ENCODE data around the gene CARS1.

CARS1 gene

DNA sequence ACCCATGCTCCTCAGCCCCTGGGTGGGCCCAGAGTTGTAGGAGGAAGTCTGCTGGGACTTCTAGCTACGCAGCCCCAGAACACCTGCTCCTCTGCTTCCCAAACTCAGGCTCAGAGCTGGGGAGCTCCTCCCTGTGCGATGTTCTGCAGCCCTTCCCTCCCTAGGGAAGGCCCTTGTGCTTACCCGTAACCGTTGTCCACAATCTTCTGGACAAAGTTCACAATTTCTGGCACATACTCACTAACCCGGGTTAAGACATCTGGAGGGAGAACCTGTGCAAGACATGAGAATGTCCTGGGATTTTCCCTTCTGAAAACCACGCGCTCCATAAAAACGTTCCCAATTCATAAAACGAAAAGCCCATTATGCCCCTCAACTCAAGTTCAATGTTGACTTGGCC, 28.4 kb downstream of the CARS1 start:
- ChIA-PET POLR2A (no interaction called here), CTCF (interaction anchor here (0.9 kb wide), 1 partner anchor 11 kb away, joined by 3 read pairs; no protein-coding TSS in a partner anchor)
- no peak for DNase-seq (ENCODE audit: extremely low spot score)
- no peak for TF ChIP-seq CTCF (IDR thresholded peaks at IDR 0.05; ENCODE audit: control extremely low read depth, extremely low read depth, low read depth, missing control alignments)

GRCh38 chr11:3026803-3027202, 30.4 kb downstream of the CARS1 start:
- DNase-seq (ENCODE audit: extremely low spot score) = no peak
- TF ChIP-seq CTCF (IDR thresholded peaks at IDR 0.05; ENCODE audit: control extremely low read depth, extremely low read depth, low read depth, missing control alignments) = no peak
- POLR2A ChIA-PET = no interaction called here
- CTCF ChIA-PET = interaction anchor here (0.9 to 1.2 kb wide), 2 partner anchors 11 to 65 kb away, joined by 3 read pairs; no protein-coding TSS in a partner anchor

DNA sequence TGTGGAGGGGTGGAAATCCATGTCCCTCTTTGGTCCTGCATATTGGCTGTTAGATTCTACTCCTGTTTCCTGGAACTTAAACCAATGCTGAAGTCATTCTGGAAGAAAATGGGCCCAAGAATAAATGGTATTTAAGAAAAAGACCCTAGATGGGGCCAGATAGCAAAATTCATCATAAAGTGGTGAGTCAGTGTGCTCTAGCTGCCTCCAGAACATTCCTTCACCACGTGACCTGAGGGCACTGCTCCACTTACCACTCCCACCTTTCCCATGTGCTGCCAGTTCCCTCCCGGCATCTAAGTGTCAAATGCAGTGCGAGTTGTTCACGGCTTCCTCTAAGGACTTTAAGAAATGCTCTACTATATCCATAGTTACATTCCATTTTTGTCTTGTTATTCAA, 34.2 kb downstream of the CARS1 start:
- DNase-seq (ENCODE audit: extremely low spot score) = no peak
- TF ChIP-seq CTCF (IDR thresholded peaks at IDR 0.05; ENCODE audit: control extremely low read depth, extremely low read depth, low read depth, missing control alignments) = no peak
- ChIA-PET POLR2A (interaction anchor here (0.8 kb wide), 1 partner anchor 28 kb away, joined by 4 read pairs; no protein-coding TSS in a partner anchor), CTCF (interaction anchor here (0.6 to 4.2 kb wide), 7 partner anchors 11 to 93 kb away, joined by 3 to 28 read pairs (median 4); no protein-coding TSS in a partner anchor)

DNA sequence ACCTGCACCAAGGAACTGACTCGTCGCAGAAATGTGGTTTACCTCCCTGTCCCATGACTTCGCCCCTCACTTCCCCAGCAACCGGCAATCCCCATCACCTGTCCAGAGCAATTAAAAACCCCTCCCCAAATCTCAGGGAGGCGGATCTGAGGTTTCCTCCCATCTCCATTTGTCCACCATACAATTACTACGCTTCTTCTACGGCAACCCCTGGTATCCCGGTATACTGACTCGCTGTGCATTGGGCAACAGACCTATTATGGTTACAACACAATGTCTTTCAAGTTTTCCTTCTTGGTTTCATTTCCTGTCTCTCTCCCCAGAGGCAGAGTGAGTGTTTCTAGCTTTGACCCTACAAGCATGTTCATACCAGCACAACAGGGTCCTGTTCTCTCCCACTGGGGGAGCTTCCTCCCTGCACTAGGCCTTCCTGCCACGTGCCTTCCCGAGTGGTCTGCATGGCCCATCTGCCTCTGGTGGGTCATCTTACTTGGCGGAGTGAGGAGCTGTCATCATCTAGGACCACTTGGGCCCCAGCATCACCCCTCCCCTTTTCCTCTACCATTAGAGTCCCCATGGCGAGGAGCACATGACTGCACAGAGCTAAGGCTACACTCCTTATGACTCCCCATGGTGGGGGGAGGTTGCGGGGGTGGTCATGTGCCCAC, 34.8 kb downstream of the CARS1 start:
- ChIA-PET POLR2A (interaction anchor here (0.8 kb wide), 1 partner anchor 28 kb away, joined by 4 read pairs; no protein-coding TSS in a partner anchor), CTCF (interaction anchor here (0.6 to 4.2 kb wide), 5 partner anchors 11 to 92 kb away, joined by 3 to 28 read pairs (median 7); no protein-coding TSS in a partner anchor)
- no peak for TF ChIP-seq CTCF (IDR thresholded peaks at IDR 0.05; ENCODE audit: control extremely low read depth, extremely low read depth, low read depth, missing control alignments)
- DNase-seq (ENCODE audit: extremely low spot score) = peak; percentile 54

GRCh38 chr11:3021125-3021524, 36.1 kb downstream of the CARS1 start:
- POLR2A ChIA-PET = no interaction called here
- TF ChIP-seq CTCF (IDR thresholded peaks at IDR 0.05; ENCODE audit: control extremely low read depth, extremely low read depth, low read depth, missing control alignments) = peak; percentile 9
- CTCF ChIA-PET = interaction anchor here (0.7 to 4.2 kb wide), 10 partner anchors 9 to 133 kb away, joined by 3 to 28 read pairs (median 3); no protein-coding TSS in a partner anchor
- peak; percentile 61 for DNase-seq (ENCODE audit: extremely low spot score)

GRCh38 chr11:3020011-3020410, 37.2 kb downstream of the CARS1 start:
- CTCF ChIA-PET = interaction anchor here (1.1 kb wide), 1 partner anchor 14 kb away, joined by 3 read pairs; no protein-coding TSS in a partner anchor
- POLR2A ChIA-PET = interaction anchor here (0.5 kb wide), 1 partner anchor 964 kb away, joined by 3 read pairs; no protein-coding TSS in a partner anchor
- no peak for TF ChIP-seq CTCF (IDR thresholded peaks at IDR 0.05; ENCODE audit: control extremely low read depth, extremely low read depth, low read depth, missing control alignments)
- no peak for DNase-seq (ENCODE audit: extremely low spot score)

Measured in GM10248 (cell line).